Activated gamma-delta T cell treated with anti-CD3 and anti-CD28 coated beads, Interleukin-2, amount 50 U/mL, for 16 hours (primary cell): Measurements from ENCODE around the gene MISP.

Experiments
- DNase-seq: peaks from one replicate; pipeline ENCODE4 v3.0.0-alpha.2; 2020; ENCODE audit warnings: low read depth

Gene MISP

GRCh38 chr19:808423-808775 lies 57.5 kb downstream of the MISP start:
- DNase-seq, result no peak

DNA sequence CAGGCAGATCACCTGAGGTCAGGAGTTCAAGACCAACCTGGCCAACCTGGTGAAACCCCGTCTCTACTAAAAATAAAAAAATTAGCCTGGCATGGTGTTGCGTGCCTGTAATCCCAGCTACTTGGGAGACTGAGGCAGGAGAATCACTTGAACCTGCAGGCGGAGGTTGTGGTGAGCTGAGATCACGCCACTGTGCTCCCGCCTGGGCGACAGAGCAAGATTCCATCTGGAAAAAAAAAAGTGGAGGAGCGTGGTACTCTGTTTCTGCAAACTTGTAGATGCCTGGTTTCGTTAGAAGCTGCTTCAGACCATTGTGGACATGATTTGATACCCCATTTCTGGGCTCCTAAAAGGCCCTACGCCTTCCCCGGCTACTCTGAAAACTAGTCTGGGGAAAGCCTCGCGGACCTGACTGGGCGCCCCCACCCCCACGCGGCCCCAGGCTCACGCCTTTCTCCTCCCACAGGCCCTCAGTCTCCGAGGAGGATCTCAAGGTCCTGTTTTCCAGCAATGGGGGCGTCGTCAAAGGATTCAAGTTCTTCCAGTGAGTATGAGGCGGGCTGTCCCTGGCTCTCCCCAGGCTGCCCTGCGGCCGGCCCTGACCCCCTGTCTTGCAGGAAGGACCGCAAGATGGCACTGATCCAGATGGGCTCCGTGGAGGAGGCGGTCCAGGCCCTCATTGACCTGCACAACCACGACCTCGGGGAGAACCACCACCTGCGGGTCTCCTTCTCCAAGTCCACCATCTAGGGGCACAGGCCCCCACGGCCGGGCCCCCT lies 59.4 kb downstream of the MISP start:
- no peak for DNase-seq

GRCh38 chr19:810883-811489 lies 60.1 kb downstream of the MISP start:
- no peak for DNase-seq

- no peak for DNase-seq
Observed at GRCh38 chr19:811506-812048, 60.7 kb downstream of the MISP start.

DNA sequence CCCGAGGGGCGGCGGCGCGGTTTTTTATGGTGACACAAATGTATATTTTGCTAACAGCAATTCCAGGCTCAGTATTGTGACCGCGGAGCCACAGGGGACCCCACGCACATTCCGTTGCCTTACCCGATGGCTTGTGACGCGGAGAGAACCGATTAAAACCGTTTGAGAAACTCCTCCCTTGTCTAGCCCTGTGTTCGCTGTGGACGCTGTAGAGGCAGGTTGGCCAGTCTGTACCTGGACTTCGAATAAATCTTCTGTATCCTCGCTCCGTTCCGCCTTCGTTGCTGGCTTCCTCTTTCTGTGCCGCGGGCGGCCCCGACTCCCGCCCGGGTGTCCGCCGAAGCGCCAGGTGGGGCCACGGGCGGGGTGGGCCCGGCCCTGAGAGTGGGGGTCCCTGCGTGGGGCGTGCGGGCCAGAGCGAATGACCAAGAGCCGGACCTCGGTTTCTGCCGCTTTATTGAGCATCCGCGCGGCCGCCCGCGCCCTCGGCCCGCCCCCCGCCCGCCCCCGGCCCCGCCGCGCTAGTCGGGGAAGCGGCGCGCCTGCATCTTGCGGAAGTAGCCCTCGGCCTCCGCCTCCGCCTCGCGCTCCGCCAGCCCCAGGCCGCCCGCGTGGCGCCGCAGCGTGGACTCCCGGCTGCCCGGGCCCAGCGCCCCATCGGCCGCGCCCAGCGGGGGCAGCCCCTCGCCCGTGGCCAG lies 61.3 kb downstream of the MISP start:
- DNase-seq, result no peak

DNA sequence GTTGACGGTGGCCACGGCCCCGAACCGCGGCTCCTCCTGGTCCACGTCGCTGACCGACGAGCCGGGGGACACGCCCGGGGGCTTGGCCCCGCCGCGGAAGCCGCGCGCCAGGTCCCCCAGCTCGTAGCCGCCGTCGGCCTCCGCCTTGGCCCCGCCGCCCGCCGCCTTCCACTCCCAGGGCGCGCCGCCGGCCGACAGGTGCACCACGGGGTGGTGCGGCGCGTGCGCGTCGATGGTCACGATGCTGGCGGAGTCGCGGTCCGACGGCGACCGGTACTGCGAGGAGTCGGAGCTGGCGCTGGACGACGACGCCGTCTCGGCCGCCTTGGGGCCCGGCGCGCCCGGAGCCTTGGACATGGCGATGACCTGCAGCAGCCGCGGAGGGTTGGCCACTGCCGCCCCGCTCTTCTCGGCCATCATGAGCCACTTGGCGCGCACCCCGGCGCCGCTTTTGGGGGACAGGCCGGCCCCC lies 61.9 kb downstream of the MISP start:
- no peak for DNase-seq

- DNase-seq, result no peak
Observed at GRCh38 chr19:813219-814151, 62.6 kb downstream of the MISP start.
